Neural progenitor cell (in vitro differentiated cells): ENCODE measurements around the gene GNMT. TPM values are rescaled to one million over a fixed set of nuclear protein-coding genes. Genes with fewer than 3 reads are reported as not detected.

Experiments
- DNase-seq: peaks from one replicate; pipeline ENCODE4 v3.0.0-alpha.2; 2016; ENCODE audit warnings: low spot score
- H2AFZ ChIP-seq: fragments of 200-600 bp; sonication (generic); replicated peaks from 2 replicates; pipeline ENCODE4 v1.6.1; 2016; ENCODE audit warnings: antibody characterized with exemption
- H3F3A ChIP-seq: fragments of 200-600 bp; sonication (generic); 2 replicates; pipeline ENCODE4 v1.6.1; 2016; ENCODE audit warnings: antibody characterized with exemption, low read depth
- H3K27ac ChIP-seq: fragments of 200-600 bp; sonication (generic); 2 replicates; pipeline ENCODE4 v1.5.1; 2016; ENCODE audit warnings: mild to moderate bottlenecking
- H3K27me3 ChIP-seq: fragments of 200-600 bp; sonication (generic); 2 replicates; pipeline ENCODE4 v1.6.1; 2016; ENCODE audit warnings: mild to moderate bottlenecking, moderate library complexity
- H3K36me3 ChIP-seq: fragments of 200-600 bp; sonication (generic); 2 replicates; pipeline ENCODE4 v1.5.1; 2016
- H3K4me1 ChIP-seq: fragments of 200-600 bp; sonication (generic); 2 replicates; pipeline ENCODE4 v1.6.1; 2016; ENCODE audit warnings: mixed run types
- H3K4me2 ChIP-seq: fragments of 200-600 bp; sonication (generic); 2 replicates; pipeline ENCODE4 v1.6.1; 2016
- H3K4me3 ChIP-seq: fragments of 200-600 bp; sonication (generic); 2 replicates; pipeline ENCODE4 v1.5.1; 2016
- H3K79me2 ChIP-seq: fragments of 200-600 bp; sonication (generic); 2 replicates; pipeline ENCODE4 v1.6.1; 2016; ENCODE audit warnings: low read depth
- H3K9ac ChIP-seq: fragments of 200-600 bp; sonication (generic); 2 replicates; pipeline ENCODE4 v1.6.1; 2016
- H3K9me3 ChIP-seq: fragments of 200-600 bp; sonication (generic); 2 replicates; pipeline ENCODE4 v1.5.1; 2016; ENCODE audit warnings: low read depth
- H4K20me1 ChIP-seq: fragments of 200-600 bp; sonication (generic); 2 replicates; pipeline ENCODE4 v1.6.1; 2016; ENCODE audit warnings: low read depth
- H3K27ac Mint-ChIP-seq: 3 replicates; pipeline ENCODE4 v1.8.0; 2021; ENCODE audit warnings: mixed read lengths
- H3K27me3 Mint-ChIP-seq: 2 replicates; pipeline ENCODE4 v1.8.0; 2022; ENCODE audit warnings: low read depth, mild to moderate bottlenecking, inconsistent platforms, moderate library complexity, mixed read lengths; ENCODE audit not compliant: insufficient read depth
- H3K36me3 Mint-ChIP-seq: 3 replicates; pipeline ENCODE4 v1.8.0; 2021; ENCODE audit warnings: mixed read lengths
- H3K4me1 Mint-ChIP-seq: 3 replicates; pipeline ENCODE4 v1.8.0; 2021; ENCODE audit warnings: mixed read lengths
- H3K4me3 Mint-ChIP-seq: 3 replicates; pipeline ENCODE4 v1.8.0; 2021; ENCODE audit warnings: mild to moderate bottlenecking, moderate library complexity, mixed read lengths
- H3K9me3 Mint-ChIP-seq: 3 replicates; pipeline ENCODE4 v1.8.0; 2020; ENCODE audit warnings: mixed read lengths
- EZH2 ChIP-seq: fragments of 200-600 bp; sonication (generic); IDR thresholded peaks from 2 replicates; pipeline ENCODE4 v1.6.1; 2017; ENCODE audit warnings: antibody characterized with exemption, mild to moderate bottlenecking, moderate library complexity
- EZH2phosphoT487 ChIP-seq: fragments of 200-600 bp; sonication (generic); IDR thresholded peaks from 2 replicates; pipeline ENCODE4 v1.6.1; 2017; ENCODE audit warnings: antibody characterized with exemption
- total RNA-seq: library from RNA; depleted of rRNA; stranded (reverse); fragments of >200 nt; gene quantifications from 2 replicates; pipeline ENCODE4 v1.2.3, GENCODE V29; 2015; ENCODE audit warnings: low replicate concordance
- TF ChIP-seq, protein P1 (sequence below): fragments of 200-600 bp; sonication (generic); IDR thresholded peaks from 2 replicates; pipeline ENCODE4 v1.5.1; 2017; ENCODE audit warnings: antibody characterized with exemption, mild to moderate bottlenecking

The GNMT gene
- total RNA-seq, 1 donor from 2014 or later, result not detected

GRCh38 chr6:42915732-42916131 is 44.8 kb upstream of the GNMT start, which contains the start of gene PTCRA:
PTCRA (plus strand) TSS chr6:42916053; CDS start chr6:42916070, 17 bp downstream.
- no peaks in the 10 kb centered on the region for H3K27me3 ChIP-seq
- H3K4me3 Mint-ChIP-seq, result no peak within 1 kb of the TSS
- H3K4me3 ChIP-seq, result no peak within 1 kb of the TSS
- DNase-seq, result no peak
- no peaks in the 10 kb centered on the region for H3K79me2 ChIP-seq
- H3K36me3 ChIP-seq, result no peaks in the 10 kb centered on the region
- H3K4me1 ChIP-seq, result no peaks in the 10 kb centered on the region
- no peaks in the 10 kb centered on the region for H4K20me1 ChIP-seq
- no peak for TF ChIP-seq EZH2
- no peak for TF ChIP-seq EZH2phosphoT487
- TF ChIP-seq, protein P1, sequence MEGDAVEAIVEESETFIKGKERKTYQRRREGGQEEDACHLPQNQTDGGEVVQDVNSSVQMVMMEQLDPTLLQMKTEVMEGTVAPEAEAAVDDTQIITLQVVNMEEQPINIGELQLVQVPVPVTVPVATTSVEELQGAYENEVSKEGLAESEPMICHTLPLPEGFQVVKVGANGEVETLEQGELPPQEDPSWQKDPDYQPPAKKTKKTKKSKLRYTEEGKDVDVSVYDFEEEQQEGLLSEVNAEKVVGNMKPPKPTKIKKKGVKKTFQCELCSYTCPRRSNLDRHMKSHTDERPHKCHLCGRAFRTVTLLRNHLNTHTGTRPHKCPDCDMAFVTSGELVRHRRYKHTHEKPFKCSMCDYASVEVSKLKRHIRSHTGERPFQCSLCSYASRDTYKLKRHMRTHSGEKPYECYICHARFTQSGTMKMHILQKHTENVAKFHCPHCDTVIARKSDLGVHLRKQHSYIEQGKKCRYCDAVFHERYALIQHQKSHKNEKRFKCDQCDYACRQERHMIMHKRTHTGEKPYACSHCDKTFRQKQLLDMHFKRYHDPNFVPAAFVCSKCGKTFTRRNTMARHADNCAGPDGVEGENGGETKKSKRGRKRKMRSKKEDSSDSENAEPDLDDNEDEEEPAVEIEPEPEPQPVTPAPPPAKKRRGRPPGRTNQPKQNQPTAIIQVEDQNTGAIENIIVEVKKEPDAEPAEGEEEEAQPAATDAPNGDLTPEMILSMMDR, result no peak
- no peak within 1 kb of the TSS for H3K4me2 ChIP-seq
- H3K4me1 Mint-ChIP-seq, result peaks cover 4% of the 10 kb centered on the region
- H3K27ac ChIP-seq, result no peak within 1 kb of the TSS
- no peaks in the 10 kb centered on the region for H3K9me3 Mint-ChIP-seq
- peaks cover 23% of the 10 kb centered on the region for H3F3A ChIP-seq
- H3K36me3 Mint-ChIP-seq, result no peaks in the 10 kb centered on the region
- no peak within 1 kb of the TSS for H3K27ac Mint-ChIP-seq
- H3K9me3 ChIP-seq, result no peaks in the 10 kb centered on the region
- H3K9ac ChIP-seq, result no peak within 1 kb of the TSS
- no peak within 1 kb of the TSS for H2AFZ ChIP-seq
- peaks cover 5% of the 10 kb centered on the region for H3K27me3 Mint-ChIP-seq

GRCh38 chr6:42916288-42916687 is 44.3 kb upstream of the GNMT start:
- H3K9me3 ChIP-seq, result no peaks in the 10 kb centered on the region
- Mint-ChIP-seq H3K4me1 (peaks cover 1% of the 10 kb centered on the region), H3K9me3 (no peaks in the 10 kb centered on the region), H3K27me3 (peaks cover 5% of the 10 kb centered on the region), H3K27ac (no peak overlapping the region), H3K4me3 (no peak overlapping the region), H3K36me3 (no peaks in the 10 kb centered on the region)
- H3F3A ChIP-seq, result peaks cover 18% of the 10 kb centered on the region
- H3K9ac ChIP-seq, result no peak overlapping the region
- no peak for DNase-seq
- no peaks in the 10 kb centered on the region for H3K27me3 ChIP-seq
- H3K36me3 ChIP-seq, result no peaks in the 10 kb centered on the region
- TF ChIP-seq, protein P1, result no peak
- TF ChIP-seq EZH2phosphoT487, result no peak
- no peak for TF ChIP-seq EZH2
- H3K27ac ChIP-seq, result no peak overlapping the region
- no peak overlapping the region for H3K4me2 ChIP-seq
- no peak overlapping the region for H3K4me3 ChIP-seq
- H2AFZ ChIP-seq, result no peak overlapping the region
- no peaks in the 10 kb centered on the region for H4K20me1 ChIP-seq
- H3K4me1 ChIP-seq, result no peaks in the 10 kb centered on the region
- H3K79me2 ChIP-seq, result no peaks in the 10 kb centered on the region

DNA sequence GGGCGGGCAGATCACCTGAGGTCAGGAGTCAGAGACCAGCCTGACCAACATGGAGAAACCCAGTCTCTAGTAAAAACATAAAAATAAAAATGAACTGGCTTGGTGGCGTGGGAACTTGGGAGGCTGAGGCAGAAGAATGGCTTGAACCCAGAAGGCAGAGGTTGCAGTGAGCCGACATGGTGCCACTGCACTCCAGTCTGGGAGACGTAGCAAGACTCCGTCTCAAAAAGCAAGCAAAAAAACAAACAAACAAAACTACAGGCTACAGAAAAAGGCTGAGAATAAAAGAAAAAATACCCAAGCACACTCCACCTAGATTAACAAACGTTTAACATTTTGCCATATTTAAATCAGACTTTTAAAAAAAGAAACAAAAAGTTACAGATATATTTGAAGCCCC is 38.8 kb upstream of the GNMT start:
- Histone ChIP-seq H3K79me2 (no peaks in the 10 kb centered on the region), H3K27ac (no peak overlapping the region), H3K4me2 (no peak overlapping the region), H3K36me3 (no peaks in the 10 kb centered on the region), H3K9me3 (no peaks in the 10 kb centered on the region), H2AFZ (no peak overlapping the region), H3K27me3 (no peaks in the 10 kb centered on the region), H3F3A (no peaks in the 10 kb centered on the region), H3K4me3 (no peak overlapping the region), H3K4me1 (no peaks in the 10 kb centered on the region), H4K20me1 (no peaks in the 10 kb centered on the region), H3K9ac (no peak overlapping the region)
- H3K36me3 Mint-ChIP-seq, result no peaks in the 10 kb centered on the region
- H3K27ac Mint-ChIP-seq, result no peak overlapping the region
- no peaks in the 10 kb centered on the region for H3K4me1 Mint-ChIP-seq
- no peak overlapping the region for H3K4me3 Mint-ChIP-seq
- peaks cover 6% of the 10 kb centered on the region for H3K27me3 Mint-ChIP-seq
- TF ChIP-seq, protein P1, result no peak
- TF ChIP-seq EZH2phosphoT487 (no peak), EZH2 (no peak)
- no peak for DNase-seq
- H3K9me3 Mint-ChIP-seq, result no peaks in the 10 kb centered on the region
